ENCODE results near the gene ABCC8.

DNA sequence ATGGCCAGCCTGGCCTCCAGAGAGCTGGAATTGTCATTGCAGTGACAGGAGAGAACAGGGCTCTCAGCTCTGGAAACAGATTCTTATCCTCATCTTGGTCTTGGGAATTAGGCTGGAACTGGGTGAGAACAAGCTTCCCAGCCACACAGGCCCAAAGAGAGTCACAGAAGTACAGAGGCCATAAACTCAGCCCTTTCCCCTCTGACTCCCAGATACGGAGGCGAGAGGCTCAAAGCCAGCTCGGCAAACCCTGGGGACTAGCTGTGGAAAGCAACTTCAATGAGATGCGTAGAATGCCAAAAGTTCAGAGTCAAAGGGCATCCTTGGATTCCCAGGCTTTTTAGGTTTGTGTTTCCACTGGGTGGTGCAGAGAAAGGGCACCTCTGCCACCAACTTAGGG is 14.3 kb upstream of the ABCC8 start:
- TF ChIP-seq, protein P1, sequence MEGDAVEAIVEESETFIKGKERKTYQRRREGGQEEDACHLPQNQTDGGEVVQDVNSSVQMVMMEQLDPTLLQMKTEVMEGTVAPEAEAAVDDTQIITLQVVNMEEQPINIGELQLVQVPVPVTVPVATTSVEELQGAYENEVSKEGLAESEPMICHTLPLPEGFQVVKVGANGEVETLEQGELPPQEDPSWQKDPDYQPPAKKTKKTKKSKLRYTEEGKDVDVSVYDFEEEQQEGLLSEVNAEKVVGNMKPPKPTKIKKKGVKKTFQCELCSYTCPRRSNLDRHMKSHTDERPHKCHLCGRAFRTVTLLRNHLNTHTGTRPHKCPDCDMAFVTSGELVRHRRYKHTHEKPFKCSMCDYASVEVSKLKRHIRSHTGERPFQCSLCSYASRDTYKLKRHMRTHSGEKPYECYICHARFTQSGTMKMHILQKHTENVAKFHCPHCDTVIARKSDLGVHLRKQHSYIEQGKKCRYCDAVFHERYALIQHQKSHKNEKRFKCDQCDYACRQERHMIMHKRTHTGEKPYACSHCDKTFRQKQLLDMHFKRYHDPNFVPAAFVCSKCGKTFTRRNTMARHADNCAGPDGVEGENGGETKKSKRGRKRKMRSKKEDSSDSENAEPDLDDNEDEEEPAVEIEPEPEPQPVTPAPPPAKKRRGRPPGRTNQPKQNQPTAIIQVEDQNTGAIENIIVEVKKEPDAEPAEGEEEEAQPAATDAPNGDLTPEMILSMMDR (IDR thresholded peaks at IDR 0.05), result no peak
- TF ChIP-seq EP300 (IDR thresholded peaks at IDR 0.05; ENCODE audit: borderline replicate concordance in 1 of 2, low read depth in 1 of 2, low read length in 1 of 2), result no peak
- TF ChIP-seq CHD2 (IDR thresholded peaks at IDR 0.05; ENCODE audit: low read length, partially characterized antibody), result no peak
- TF ChIP-seq RAD21 (IDR thresholded peaks at IDR 0.05; ENCODE audit: low read length), result no peak
- TF ChIP-seq MXI1 (IDR thresholded peaks at IDR 0.05; ENCODE audit: low read depth, low read length), result no peak
- no peak for TF ChIP-seq TCF12 (IDR thresholded peaks at IDR 0.05)
- TF ChIP-seq, protein P2, sequence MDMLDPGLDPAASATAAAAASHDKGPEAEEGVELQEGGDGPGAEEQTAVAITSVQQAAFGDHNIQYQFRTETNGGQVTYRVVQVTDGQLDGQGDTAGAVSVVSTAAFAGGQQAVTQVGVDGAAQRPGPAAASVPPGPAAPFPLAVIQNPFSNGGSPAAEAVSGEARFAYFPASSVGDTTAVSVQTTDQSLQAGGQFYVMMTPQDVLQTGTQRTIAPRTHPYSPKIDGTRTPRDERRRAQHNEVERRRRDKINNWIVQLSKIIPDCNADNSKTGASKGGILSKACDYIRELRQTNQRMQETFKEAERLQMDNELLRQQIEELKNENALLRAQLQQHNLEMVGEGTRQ (IDR thresholded peaks at IDR 0.05; ENCODE audit: borderline replicate concordance, low read depth, low read length), result no peak

All from SK-N-SH (cell line).